HCT116 (cell line): ENCODE measurements around the gene CHD1. TPM values are rescaled to one million over a fixed set of nuclear protein-coding genes. Genes with fewer than 3 reads are reported as not detected.

Source experiments
- ATAC-seq: fragments of 200-7000 bp; cut with Tn5 transposase; 2 replicates; pipeline ENCODE4 v1.9.1; 2020; ENCODE audit warnings: mild to moderate bottlenecking, moderate library complexity
- BruUV-seq: library from RNA; stranded (reverse); fragments of 400-500 nt; replicated peaks from 2 replicates; lab custom pipeline; 2021; lab: Mats Ljungman, UMichigan
- CTCF ChIA-PET: fragments of 300-600 bp; sonication (Branson Sonifier 250); formaldehyde crosslinking; loops from one replicate; lab custom pipeline; 2021; ENCODE audit warnings: antibody characterized with exemption; lab: Charles Lee
- POLR2A ChIA-PET: fragments of 300-600, 350-600 bp; sonication (Branson Sonifier 250); formaldehyde crosslinking; loops from one replicate; lab custom pipeline; 2021; ENCODE audit warnings: antibody characterized with exemption; lab: Charles Lee
- RAD21 ChIA-PET, 2 experiments: fragments of 300-600 bp; sonication (Branson Sonifier 250); formaldehyde crosslinking; loops; one replicate each; lab custom pipeline; 2023; ENCODE audit warnings: low total read pairs in 2 of 2; ENCODE audit not compliant: uncharacterized antibody in 2 of 2, unreplicated experiment in 2 of 2, low non-redundant PET in 1 of 2; lab: Charles Lee
- DNase-seq: peaks from one replicate; pipeline ENCODE4 v3.0.0-alpha.2; 2010; ENCODE audit warnings: low read depth, low spot score
- H2AFZ ChIP-seq: fragments of 200-600 bp; shearing (Covaris generic), sonication (generic); 2 replicates; pipeline ENCODE4 v1.6.1; 2017; ENCODE audit warnings: low read depth, mixed run types, mixed read lengths, antibody characterized with exemption, low read length; ENCODE audit not compliant: poor library complexity, severe bottlenecking
- H3K27ac ChIP-seq: 2 replicates; pipeline ENCODE4 v1.5.1; 2012; ENCODE audit warnings: low read depth, low read length
- H3K27me3 ChIP-seq: fragments of 200-600 bp; sonication (generic); 2 replicates; pipeline ENCODE4 v1.6.1; 2016; ENCODE audit warnings: mixed run types, low read length, mixed read lengths; ENCODE audit not compliant: insufficient read depth
- H3K36me3 ChIP-seq, 2 experiments: fragments of 200-500 bp in 1 of 2; fragments of 200-600 bp in 1 of 2; sonication (Bioruptor generic) in 1 of 2; sonication (generic) in 1 of 2; 2 replicates each; pipeline versions ENCODE4 v1.5.1 to v1.6.1; 2014 to 2016; ENCODE audit warnings: low read length in 2 of 2, inconsistent platforms in 1 of 2, mixed read lengths in 1 of 2, mixed run types in 1 of 2; ENCODE audit not compliant: insufficient read depth in 2 of 2, control insufficient read depth in 1 of 2
- H3K4me1 ChIP-seq, 2 experiments: fragments of 200-600 bp in 1 of 2; sonication (generic) in 1 of 2; 2 replicates each; pipeline versions ENCODE4 v1.5.1 to v1.6.1; 2012 to 2017; ENCODE audit warnings: low read length in 2 of 2, inconsistent platforms in 1 of 2, mild to moderate bottlenecking in 1 of 2, mixed read lengths in 1 of 2, mixed run types in 1 of 2, moderate library complexity in 1 of 2; ENCODE audit not compliant: insufficient read depth in 2 of 2, control insufficient read depth in 1 of 2
- H3K4me2 ChIP-seq: fragments of 200-600 bp; sonication (generic); 2 replicates; pipeline ENCODE4 v1.6.1; 2017; ENCODE audit warnings: mixed run types, low read length, mixed read lengths
- H3K4me3 ChIP-seq, 2 experiments: fragments of 200-600 bp in 1 of 2; sonication (generic) in 1 of 2; replicated peaks in 1 of 2; 2 replicates each; pipeline ENCODE4 v1.5.1; 2011 to 2016; ENCODE audit warnings: low read length in 2 of 2, control low read depth in 1 of 2, low read depth in 1 of 2, mild to moderate bottlenecking in 1 of 2, mixed read lengths in 1 of 2, mixed run types in 1 of 2
- H3K79me2 ChIP-seq: fragments of 200-600 bp; sonication (generic); 2 replicates; pipeline ENCODE4 v1.6.1; 2017; ENCODE audit warnings: mild to moderate bottlenecking, mixed run types, low read length, moderate library complexity, mixed read lengths; ENCODE audit not compliant: insufficient read depth
- H3K9ac ChIP-seq: fragments of 200-600 bp; sonication (generic); 2 replicates; pipeline ENCODE4 v1.6.1; 2016; ENCODE audit warnings: low read length, mixed read lengths
- H3K9me2 ChIP-seq: fragments of 200-600 bp; sonication (generic), shearing (Covaris generic); 2 replicates; pipeline ENCODE4 v1.6.1; 2017; ENCODE audit warnings: mixed run types, mild to moderate bottlenecking, moderate library complexity; ENCODE audit not compliant: insufficient read depth
- H3K9me3 ChIP-seq, 2 experiments: fragments of 200-500 bp in 1 of 2; fragments of 200-600 bp in 1 of 2; sonication (Bioruptor generic) in 1 of 2; sonication (generic) in 1 of 2; 2 replicates each; pipeline ENCODE4 v1.6.1; 2014 to 2017; ENCODE audit warnings: low read length in 2 of 2, mixed read lengths in 2 of 2, inconsistent platforms in 1 of 2, low read depth in 1 of 2, mild to moderate bottlenecking in 1 of 2, mixed run types in 1 of 2, moderate library complexity in 1 of 2; ENCODE audit not compliant: control insufficient read depth in 1 of 2, insufficient read depth in 1 of 2
- H4K20me1 ChIP-seq: fragments of 200-600 bp; sonication (generic), shearing (Covaris generic); 2 replicates; pipeline ENCODE4 v1.6.1; 2017; ENCODE audit warnings: mixed run types, mild to moderate bottlenecking, moderate library complexity; ENCODE audit not compliant: insufficient read depth
- CBX3 ChIP-seq: IDR thresholded peaks from 2 replicates; pipeline ENCODE4 v1.6.1; 2012; ENCODE audit warnings: low read depth
- CEBPB ChIP-seq: IDR thresholded peaks from 2 replicates; pipeline ENCODE4 v1.6.1; 2012; ENCODE audit warnings: low read depth
- ELF1 ChIP-seq: IDR thresholded peaks from 2 replicates; pipeline ENCODE4 v1.6.1; 2012; ENCODE audit warnings: low read depth, borderline replicate concordance
- EZH2phosphoT487 ChIP-seq: fragments of 200-600 bp; IDR thresholded peaks from 2 replicates; pipeline ENCODE4 v1.6.1; 2018; ENCODE audit warnings: antibody characterized with exemption, borderline replicate concordance
- FOSL1 ChIP-seq: IDR thresholded peaks from 2 replicates; pipeline ENCODE4 v1.6.1; 2012; ENCODE audit warnings: low read depth
- JUND ChIP-seq: IDR thresholded peaks from 2 replicates; pipeline ENCODE4 v1.6.1; 2012
- POLR2A ChIP-seq: IDR thresholded peaks from 2 replicates; pipeline ENCODE4 v1.7.0; 2011; ENCODE audit warnings: borderline replicate concordance; ENCODE audit not compliant: insufficient read depth, insufficient read length; ENCODE audit errors: extremely low read depth
- POLR2AphosphoS5 ChIP-seq: IDR thresholded peaks from 2 replicates; pipeline ENCODE4 v1.6.1; 2011; ENCODE audit warnings: mild to moderate bottlenecking, low read depth, low read length, moderate library complexity
- RAD21 ChIP-seq: IDR thresholded peaks from 2 replicates; pipeline ENCODE4 v1.6.1; 2012; ENCODE audit warnings: low read depth, mild to moderate bottlenecking
- SP1 ChIP-seq: IDR thresholded peaks from 2 replicates; pipeline ENCODE4 v1.6.1; 2012; ENCODE audit warnings: low read depth
- SRF ChIP-seq: IDR thresholded peaks from 2 replicates; pipeline ENCODE4 v1.6.1; 2012; ENCODE audit warnings: low read depth
- YY1 ChIP-seq: IDR thresholded peaks from 2 replicates; pipeline ENCODE4 v1.6.1; 2011; ENCODE audit warnings: low read length, low read depth, moderate library complexity, mild to moderate bottlenecking; ENCODE audit not compliant: insufficient replicate concordance; ENCODE audit errors: extremely low read depth
- ZNF274 ChIP-seq: fragments of 200-500 bp; sonication (Bioruptor generic); IDR thresholded peaks from 2 replicates; pipeline ENCODE4 v1.6.1; 2014; ENCODE audit warnings: mild to moderate bottlenecking, low read depth, low read length, inconsistent platforms
- intact Hi-C: fragments of 100-400 bp; cut with micrococcal nuclease; formaldehyde crosslinking; loops from 2 replicates; pipeline ENCODE4 v1.10.0; 2022
- total RNA-seq: library from RNA; stranded (reverse); gene quantifications from one replicate; pipeline ENCODE4 v1.2.1, GENCODE V29; 2021; ENCODE audit not compliant: unreplicated experiment
- TF ChIP-seq, protein P1 (sequence below): IDR thresholded peaks from 2 replicates; pipeline ENCODE4 v1.6.1; 2012
- TF ChIP-seq, protein P2 (sequence below): IDR thresholded peaks from 2 replicates; pipeline ENCODE4 v1.6.1; 2012
- TF ChIP-seq, protein P3 (sequence below), 3 experiments: fragments of 200-600 bp in 1 of 3; sonication (generic) in 1 of 3; IDR thresholded peaks in 2 of 3; conservative IDR thresholded peaks in 1 of 3; 2 replicates each; pipeline ENCODE4 v1.5.1; 2012 to 2017; ENCODE audit warnings: low read depth in 2 of 3, low read length in 2 of 3, antibody characterized with exemption in 1 of 3, borderline replicate concordance in 1 of 3, control low read depth in 1 of 3, mild to moderate bottlenecking in 1 of 3, mixed read lengths in 1 of 3, mixed run types in 1 of 3, moderate library complexity in 1 of 3; ENCODE audit not compliant: insufficient read depth in 1 of 3

CHD1 gene
- total RNA-seq, 1 experiment from 2014 or later, result 43.9 TPM

DNA sequence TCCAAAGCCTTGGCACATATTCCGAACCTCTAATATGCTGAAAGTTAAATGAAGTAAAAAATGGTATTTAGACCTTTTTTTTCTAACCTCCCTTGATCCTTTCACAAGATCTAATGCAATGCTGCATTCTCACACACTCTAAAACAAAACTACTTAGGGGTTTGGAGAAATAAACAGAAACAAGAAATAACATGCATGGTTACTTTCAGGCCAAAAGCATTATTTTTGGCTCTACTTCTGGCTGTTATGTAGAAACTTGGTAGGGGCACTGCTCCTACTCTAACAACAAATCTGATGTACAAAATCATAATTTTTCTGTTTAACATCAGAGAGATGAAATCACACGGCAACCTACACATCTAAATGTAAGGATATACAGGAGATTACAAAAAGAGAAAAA, 51.2 kb downstream of the CHD1 start:
- intact Hi-C loops, result no loop called here
- ChIA-PET POLR2A (no interaction called here), RAD21 (no interaction called here), CTCF (no interaction called here)
- no peak overlapping the region for H3K27ac ChIP-seq
- no peak overlapping the region for H2AFZ ChIP-seq
- H3K27me3 ChIP-seq, result no peaks in the 10 kb centered on the region
- H4K20me1 ChIP-seq, result peaks cover 4% of the 10 kb centered on the region; the same call in 1 of the 2 replicates
- H3K36me3 ChIP-seq, result peaks cover 39 to 57% of the 10 kb centered on the region in 2 experiments
- H3K4me3 ChIP-seq, result no peak overlapping the region
- no peaks in the 10 kb centered on the region for H3K9me2 ChIP-seq
- no peaks in the 10 kb centered on the region for H3K9me3 ChIP-seq
- no TSS peak for BruUV-seq
- H3K4me2 ChIP-seq, result no peak overlapping the region
- TF ChIP-seq POLR2A, result no peak
- no peak for TF ChIP-seq EZH2phosphoT487
- TF ChIP-seq ZNF274, result no peak
- TF ChIP-seq SP1, result no peak
- TF ChIP-seq, protein P1, sequence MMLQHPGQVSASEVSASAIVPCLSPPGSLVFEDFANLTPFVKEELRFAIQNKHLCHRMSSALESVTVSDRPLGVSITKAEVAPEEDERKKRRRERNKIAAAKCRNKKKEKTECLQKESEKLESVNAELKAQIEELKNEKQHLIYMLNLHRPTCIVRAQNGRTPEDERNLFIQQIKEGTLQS, result no peak
- no peak for TF ChIP-seq RAD21
- no peak for TF ChIP-seq YY1
- TF ChIP-seq, protein P2, sequence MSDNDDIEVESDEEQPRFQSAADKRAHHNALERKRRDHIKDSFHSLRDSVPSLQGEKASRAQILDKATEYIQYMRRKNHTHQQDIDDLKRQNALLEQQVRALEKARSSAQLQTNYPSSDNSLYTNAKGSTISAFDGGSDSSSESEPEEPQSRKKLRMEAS, result no peak
- TF ChIP-seq FOSL1, result no peak
- no peak for TF ChIP-seq CEBPB
- TF ChIP-seq JUND, result no peak
- no peak for TF ChIP-seq SRF
- no peak for TF ChIP-seq ELF1
- TF ChIP-seq, protein P3, sequence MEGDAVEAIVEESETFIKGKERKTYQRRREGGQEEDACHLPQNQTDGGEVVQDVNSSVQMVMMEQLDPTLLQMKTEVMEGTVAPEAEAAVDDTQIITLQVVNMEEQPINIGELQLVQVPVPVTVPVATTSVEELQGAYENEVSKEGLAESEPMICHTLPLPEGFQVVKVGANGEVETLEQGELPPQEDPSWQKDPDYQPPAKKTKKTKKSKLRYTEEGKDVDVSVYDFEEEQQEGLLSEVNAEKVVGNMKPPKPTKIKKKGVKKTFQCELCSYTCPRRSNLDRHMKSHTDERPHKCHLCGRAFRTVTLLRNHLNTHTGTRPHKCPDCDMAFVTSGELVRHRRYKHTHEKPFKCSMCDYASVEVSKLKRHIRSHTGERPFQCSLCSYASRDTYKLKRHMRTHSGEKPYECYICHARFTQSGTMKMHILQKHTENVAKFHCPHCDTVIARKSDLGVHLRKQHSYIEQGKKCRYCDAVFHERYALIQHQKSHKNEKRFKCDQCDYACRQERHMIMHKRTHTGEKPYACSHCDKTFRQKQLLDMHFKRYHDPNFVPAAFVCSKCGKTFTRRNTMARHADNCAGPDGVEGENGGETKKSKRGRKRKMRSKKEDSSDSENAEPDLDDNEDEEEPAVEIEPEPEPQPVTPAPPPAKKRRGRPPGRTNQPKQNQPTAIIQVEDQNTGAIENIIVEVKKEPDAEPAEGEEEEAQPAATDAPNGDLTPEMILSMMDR (IDR thresholded peaks at IDR 0.05 in 2 of 3, conservative IDR thresholded peaks at IDR 0.05 in 1 of 3; ENCODE audit: borderline replicate concordance in 1 of 3, insufficient read depth in 1 of 3, low read depth in 2 of 3, low read length in 2 of 3), result no peak
- no peak for TF ChIP-seq POLR2AphosphoS5
- no peak for TF ChIP-seq CBX3
- DNase-seq (no peak), ATAC-seq (no peak)
- no peaks in the 10 kb centered on the region for H3K4me1 ChIP-seq
- peaks cover 36% of the 10 kb centered on the region for H3K79me2 ChIP-seq
- no peak overlapping the region for H3K9ac ChIP-seq
